Panc1 (cell line): ENCODE results near the gene C1RL. TPM values are rescaled to one million over a fixed set of nuclear protein-coding genes. Genes with fewer than 3 reads are reported as not detected.

Experiments
- ATAC-seq: fragments of 200-7000 bp; cut with Tn5 transposase; 2 replicates; pipeline ENCODE4 v1.9.1; 2020; ENCODE audit warnings: mild to moderate bottlenecking, moderate library complexity
- BruUV-seq: library from RNA; stranded (reverse); fragments of 400-500 nt; replicated peaks from 2 replicates; lab custom pipeline; 2021; lab: Mats Ljungman, UMichigan
- CTCF ChIA-PET: fragments of 300-600 bp; sonication (Branson Sonifier 250); formaldehyde crosslinking; loops from one replicate; lab custom pipeline; 2022; ENCODE audit warnings: antibody characterized with exemption; lab: Charles Lee
- POLR2A ChIA-PET: fragments of 300-600 bp; sonication (Branson Sonifier 250); formaldehyde crosslinking; loops from one replicate; lab custom pipeline; 2022; ENCODE audit warnings: antibody characterized with exemption; lab: Charles Lee
- DNase-seq: peaks from one replicate; pipeline ENCODE4 v3.0.0-alpha.2; 2010; ENCODE audit warnings: low read depth, low spot score
- H3K27ac ChIP-seq: 2 replicates; pipeline ENCODE4 v1.5.1; 2011; ENCODE audit warnings: mild to moderate bottlenecking, low read length, inconsistent platforms
- H3K27me3 ChIP-seq: fragments of 200-500 bp; sonication (Bioruptor generic); 2 replicates; pipeline ENCODE4 v1.6.0; 2014; ENCODE audit warnings: low read length, inconsistent platforms; ENCODE audit not compliant: control insufficient read depth, insufficient read depth
- H3K36me3 ChIP-seq: fragments of 200-500 bp; sonication (Bioruptor generic); 2 replicates; pipeline ENCODE4 v1.5.1; 2014; ENCODE audit warnings: inconsistent platforms, mild to moderate bottlenecking, low read length, moderate library complexity; ENCODE audit not compliant: control insufficient read depth, insufficient read depth
- H3K4me1 ChIP-seq: 2 replicates; pipeline ENCODE4 v1.5.1; 2011; ENCODE audit warnings: inconsistent platforms, mild to moderate bottlenecking, low read length, moderate library complexity; ENCODE audit not compliant: control insufficient read depth, insufficient read depth
- H3K4me3 ChIP-seq, 2 experiments: 2 replicates each; pipeline ENCODE4 v1.5.1; 2011 to 2012; ENCODE audit warnings: low read depth in 2 of 2, low read length in 2 of 2, mild to moderate bottlenecking in 2 of 2, inconsistent platforms in 1 of 2, moderate library complexity in 1 of 2
- H3K9me3 ChIP-seq: fragments of 200-500 bp; sonication (Bioruptor generic); 2 replicates; pipeline ENCODE4 v1.5.1; 2014; ENCODE audit warnings: low read depth, mild to moderate bottlenecking, inconsistent platforms, low read length, moderate library complexity; ENCODE audit not compliant: control insufficient read depth, insufficient read depth
- CTCF ChIP-seq: fragments of 450-650 bp; IDR thresholded peaks from 2 replicates; pipeline ENCODE4 v1.5.1; 2017; ENCODE audit warnings: mild to moderate bottlenecking
- POLR2AphosphoS5 ChIP-seq: IDR thresholded peaks from 2 replicates; pipeline ENCODE4 v1.6.1; 2012; ENCODE audit warnings: mild to moderate bottlenecking, low read depth, low read length, moderate library complexity
- REST ChIP-seq, 2 experiments: IDR thresholded peaks; 2 replicates each; pipeline ENCODE4 v1.6.1; 2011 to 2012; ENCODE audit warnings: low read depth in 2 of 2, control low read depth in 1 of 2, low read length in 1 of 2, mild to moderate bottlenecking in 1 of 2, moderate library complexity in 1 of 2; ENCODE audit not compliant: insufficient read depth in 1 of 2
- SIN3A ChIP-seq: IDR thresholded peaks from 2 replicates; pipeline ENCODE4 v1.6.1; 2012; ENCODE audit warnings: low read depth, mild to moderate bottlenecking, low read length, moderate library complexity, borderline replicate concordance; ENCODE audit not compliant: insufficient read depth
- TCF7L2 ChIP-seq: IDR thresholded peaks from 2 replicates; pipeline ENCODE4 v1.6.1; 2011; ENCODE audit warnings: mild to moderate bottlenecking, low read depth, low read length, inconsistent platforms
- in situ Hi-C: cut with HindIII; loops from 2 replicates; pipeline ENCODE4 v1.10.0; 2016; ENCODE audit warnings: low sequenced_read_pairs, low pct_unique_long_range_greater_than_20kb
- intact Hi-C: fragments of 100-400 bp; cut with micrococcal nuclease; formaldehyde crosslinking; loops from one replicate; pipeline ENCODE4 v1.10.0; 2022; ENCODE audit not compliant: unreplicated experiment
- total RNA-seq: library from RNA; stranded (reverse); gene quantifications from one replicate; pipeline ENCODE4 v1.2.1, GENCODE V29; 2021; ENCODE audit not compliant: unreplicated experiment

Gene C1RL
- total RNA-seq, 1 experiment from 2014 or later: 10.7 TPM

GRCh38 chr12:7142809-7143465 is 33.9 kb upstream of the C1RL start:
- no peaks in the 10 kb centered on the region for H3K4me1 ChIP-seq
- in situ Hi-C loops: no loop called here
- DNase-seq (no peak), ATAC-seq (no peak)
- no peaks in the 10 kb centered on the region for H3K27me3 ChIP-seq
- TF ChIP-seq TCF7L2 (no peak), SIN3A (no peak), POLR2AphosphoS5 (no peak), CTCF (no peak), REST (IDR thresholded peaks at IDR 0.05; ENCODE audit: insufficient read depth in 1 of 2, low read depth in 2 of 2, low read length in 1 of 2) (no peak)
- H3K36me3 ChIP-seq: no peaks in the 10 kb centered on the region
- intact Hi-C loops: loop anchor here (5.0 kb wide), 2 partner anchors 44 to 494 kb away; partner anchors contain the start of gene PEX5
- CTCF ChIA-PET: interaction anchor here (1.0 to 1.1 kb wide), 2 partner anchors 13 to 45 kb away, joined by 3 to 4 read pairs; partner anchors contain the start of gene CLSTN3
- POLR2A ChIA-PET: no interaction called here
- no peak overlapping the region for H3K4me3 ChIP-seq
- no TSS peak for BruUV-seq
- no peaks in the 10 kb centered on the region for H3K9me3 ChIP-seq
- no peak overlapping the region for H3K27ac ChIP-seq

- ChIA-PET CTCF (interaction anchor here (0.6 to 1.1 kb wide), 4 partner anchors 12 to 248 kb away, joined by 3 to 8 read pairs (median 4); partner anchors contain the start of gene CLSTN3), POLR2A (no interaction called here)
- peak; percentile 88 for ATAC-seq
- H3K36me3 ChIP-seq: no peaks in the 10 kb centered on the region
- intact Hi-C loops (loop anchor here (5.0 kb wide), 2 partner anchors 45 to 495 kb away; partner anchors contain the start of gene PEX5), in situ Hi-C loops (no loop called here)
- DNase-seq: peak; percentile 18
- no peak for TF ChIP-seq REST (IDR thresholded peaks at IDR 0.05; ENCODE audit: insufficient read depth in 1 of 2, low read depth in 2 of 2, low read length in 1 of 2)
- peak; percentile 81 for TF ChIP-seq CTCF
- no peak for TF ChIP-seq TCF7L2
- no TSS peak for BruUV-seq
- H3K27ac ChIP-seq: no peak overlapping the region
- no peaks in the 10 kb centered on the region for H3K27me3 ChIP-seq
- H3K4me3 ChIP-seq: no peak overlapping the region
- no peaks in the 10 kb centered on the region for H3K4me1 ChIP-seq
- H3K9me3 ChIP-seq: no peaks in the 10 kb centered on the region
These were observed 33.1 kb upstream of the C1RL start for GRCh38 chr12:7142056-7142644.
